ENCODE results near the gene ZNF521.
"Not testable (repeated sequence)": the region's sequence is repeated elsewhere in the genome, so short reads cannot be mapped to it uniquely, and the experiment has no call there.

ZNF521 gene

DNA sequence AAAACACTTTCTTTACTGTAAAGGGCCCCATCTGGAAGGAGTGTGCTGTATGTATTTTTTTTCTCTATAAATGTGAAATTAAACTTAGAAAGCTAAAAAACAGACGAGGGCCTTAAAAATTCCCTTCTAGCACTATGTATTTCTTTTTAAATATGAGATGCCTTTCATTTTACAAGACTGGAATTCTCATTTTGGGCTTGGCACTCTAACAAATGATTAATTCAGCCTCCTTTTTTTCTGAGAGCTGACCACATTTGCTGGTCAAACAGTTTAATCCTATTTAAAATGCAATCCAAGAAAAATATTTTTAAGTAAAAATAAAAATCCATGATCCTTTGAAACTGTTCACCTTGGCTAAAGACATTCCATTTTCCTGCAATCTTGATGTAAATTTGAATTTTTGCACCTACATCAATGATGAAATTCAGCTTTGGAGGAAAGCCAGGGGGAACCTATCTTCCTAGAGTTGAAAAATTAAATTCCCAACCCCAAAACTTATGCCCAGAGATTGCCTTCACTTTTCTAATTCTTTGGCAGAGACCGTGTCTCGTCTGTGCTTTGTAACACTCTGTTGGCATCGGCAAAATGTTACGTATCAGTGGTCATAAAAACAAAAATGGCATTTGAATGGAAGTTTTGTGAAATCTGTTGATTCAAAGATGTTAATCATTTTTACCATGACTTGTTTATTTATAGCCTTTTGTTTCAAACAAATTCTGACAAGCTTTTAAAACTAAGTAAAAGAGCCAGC is 284.5 kb downstream of the ZNF521 start:
- no peak for DNase-seq

DNA sequence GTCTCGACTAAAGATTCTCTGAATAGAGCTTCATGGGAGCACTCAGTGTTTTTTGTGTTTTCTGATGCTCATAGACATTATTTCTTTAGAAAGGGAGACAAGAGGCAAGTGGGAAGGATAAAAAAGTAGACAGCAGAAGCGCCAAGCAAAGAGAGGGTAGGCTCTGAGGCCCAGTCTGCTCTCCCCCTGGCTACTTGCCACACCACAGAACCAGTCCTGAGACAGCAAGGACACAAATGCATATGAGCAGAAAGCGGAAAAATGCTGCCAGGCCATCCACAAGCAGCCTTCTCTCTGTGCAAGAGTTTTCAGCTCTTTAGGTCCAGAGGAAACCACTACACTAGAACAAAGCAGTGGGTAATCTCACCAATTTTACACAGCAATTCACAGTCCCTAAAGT is 285.4 kb downstream of the ZNF521 start:
- DNase-seq, result no peak

DNA sequence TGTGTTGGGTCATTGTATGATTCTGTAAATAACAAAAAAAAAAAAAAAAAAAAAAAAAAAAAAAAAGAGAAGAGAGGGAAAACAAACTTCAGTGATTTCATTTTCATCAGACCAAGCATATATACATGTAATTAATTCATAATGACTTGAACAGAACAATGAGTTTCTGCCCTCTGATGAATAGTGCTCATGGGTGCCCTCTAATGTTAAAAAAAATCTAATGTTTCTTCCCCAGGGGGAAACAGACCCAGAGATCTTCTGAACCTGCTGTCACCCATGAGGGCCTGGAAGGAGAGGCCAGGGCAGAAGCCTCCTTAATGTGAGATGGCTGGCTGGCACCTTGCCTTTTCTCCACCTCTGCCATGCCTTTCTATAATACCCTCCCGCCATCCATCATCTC is 289.2 kb downstream of the ZNF521 start:
- no peak for DNase-seq

DNA sequence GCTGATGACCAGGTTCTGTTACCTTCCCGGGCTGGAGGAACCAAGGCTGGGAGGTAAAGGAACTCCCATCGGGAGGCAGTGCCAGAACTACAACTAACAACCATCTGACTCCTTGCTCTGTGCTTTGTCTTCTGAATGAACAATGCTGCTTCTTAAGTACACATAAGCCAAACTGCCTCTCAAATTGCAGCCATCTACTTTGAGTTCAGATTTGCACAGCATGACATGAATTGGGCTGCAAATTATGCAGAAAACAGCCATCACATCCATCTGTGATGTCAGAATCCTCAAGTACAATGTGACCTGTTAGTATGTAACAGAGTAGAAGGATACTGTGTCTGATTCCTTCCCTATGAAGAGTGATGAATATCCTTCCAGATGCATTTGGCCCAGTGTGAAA is 290.6 kb downstream of the ZNF521 start:
- DNase-seq, result no peak

DNA sequence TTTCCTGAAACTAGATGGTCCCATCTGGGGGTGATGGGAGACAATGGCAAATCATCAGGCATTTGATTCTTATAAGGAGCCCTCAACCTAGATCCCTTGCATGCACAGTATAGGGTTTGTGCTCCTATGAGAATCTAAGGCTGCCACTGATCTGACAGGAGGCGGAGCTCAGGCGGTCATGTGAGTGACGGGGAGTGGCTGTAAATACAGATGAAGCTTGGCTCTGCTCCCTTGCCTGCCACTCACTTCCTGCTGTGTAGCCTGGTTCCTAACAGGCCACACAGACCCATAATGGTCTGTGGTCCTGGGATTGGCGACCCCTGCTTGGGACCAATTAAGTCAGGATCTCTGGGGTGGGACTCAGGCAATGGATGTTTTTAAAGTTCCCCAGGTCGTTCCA is 293.4 kb downstream of the ZNF521 start:
- DNase-seq, result no peak

DNA sequence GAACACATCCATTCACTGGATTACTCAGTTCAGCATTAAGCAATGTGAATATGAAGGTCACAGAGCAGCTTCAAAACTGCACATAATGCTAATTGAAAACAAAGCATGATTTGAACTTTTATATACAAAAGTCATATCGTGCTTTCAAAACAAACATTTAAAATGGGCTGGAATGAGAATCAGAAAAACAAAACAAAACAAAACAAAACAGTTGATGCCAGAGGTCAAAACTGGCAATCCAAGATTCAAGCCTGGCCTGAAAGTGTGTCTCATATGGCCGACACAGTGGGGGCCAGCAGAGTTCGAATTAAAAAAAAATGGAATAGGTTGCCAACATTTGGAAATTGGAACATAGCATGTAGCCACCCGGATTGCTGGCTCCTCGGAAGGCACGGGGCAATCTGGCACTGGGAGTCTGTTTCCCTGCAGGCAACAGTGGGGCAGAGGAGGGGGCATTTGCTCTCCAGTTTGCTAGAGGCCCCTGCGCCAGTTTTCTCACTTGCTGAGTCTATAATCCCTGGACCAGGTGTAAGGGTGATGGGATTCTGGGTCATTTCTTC is 294.4 kb downstream of the ZNF521 start:
- no peak for DNase-seq

DNA sequence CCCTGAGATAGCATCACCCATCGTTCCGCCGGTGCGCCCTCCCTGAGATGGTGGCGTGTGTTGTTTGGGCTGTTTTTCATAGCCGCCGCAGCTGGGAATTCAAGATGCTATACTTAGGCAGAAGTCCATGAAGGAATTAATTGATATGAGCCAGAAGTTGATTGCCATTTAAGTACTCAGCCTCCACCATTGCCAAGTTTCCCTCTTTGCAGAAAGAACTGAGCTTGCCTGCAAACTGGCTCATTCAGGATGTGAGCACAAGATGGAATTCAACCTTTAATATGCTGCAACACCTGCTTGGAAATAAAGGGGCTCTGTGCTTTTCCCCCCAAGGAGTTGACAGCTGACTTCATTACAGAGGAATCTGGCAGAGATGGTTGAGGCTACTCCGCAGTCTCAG is 295.5 kb downstream of the ZNF521 start:
- DNase-seq, result no peak

DNA sequence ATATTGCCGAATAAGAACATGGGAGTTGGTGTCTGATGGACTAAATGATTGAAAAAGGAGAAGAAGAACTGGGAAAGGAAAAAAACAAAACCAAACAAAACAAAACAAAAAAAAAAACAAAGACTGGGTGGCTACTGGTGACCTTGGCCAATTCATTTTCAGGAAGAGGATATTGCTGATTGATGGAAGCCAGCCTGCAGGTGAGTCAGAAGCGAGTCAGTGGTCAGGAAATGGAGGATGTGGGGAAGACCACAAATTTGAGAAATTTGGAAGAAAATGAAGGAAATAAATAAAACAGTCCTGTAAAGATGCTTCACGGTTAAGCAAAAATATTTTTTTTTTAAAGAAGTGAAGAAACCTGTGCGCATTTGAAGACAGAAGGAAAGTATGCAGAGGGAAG is 296.9 kb downstream of the ZNF521 start:
- no peak for DNase-seq

DNA sequence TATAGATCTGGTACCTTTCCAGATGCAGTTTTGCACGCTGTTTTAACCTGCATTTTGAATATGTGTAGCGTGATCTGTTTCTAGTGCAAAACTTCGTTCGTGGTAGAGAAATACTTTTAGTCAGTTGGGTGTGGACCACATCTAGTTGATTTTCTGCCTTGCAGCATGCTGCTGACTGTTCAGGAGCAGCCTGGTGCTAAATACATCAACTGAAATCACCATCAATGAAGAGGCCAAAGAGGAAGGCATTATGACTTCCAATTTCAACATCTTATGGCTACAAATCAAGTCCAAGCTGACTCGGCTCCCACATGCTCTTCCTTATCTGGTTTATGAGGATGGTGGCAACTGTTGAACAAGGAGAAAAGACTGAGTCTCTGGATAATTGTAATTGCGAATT is 298.5 kb downstream of the ZNF521 start:
- no peak for DNase-seq

DNA sequence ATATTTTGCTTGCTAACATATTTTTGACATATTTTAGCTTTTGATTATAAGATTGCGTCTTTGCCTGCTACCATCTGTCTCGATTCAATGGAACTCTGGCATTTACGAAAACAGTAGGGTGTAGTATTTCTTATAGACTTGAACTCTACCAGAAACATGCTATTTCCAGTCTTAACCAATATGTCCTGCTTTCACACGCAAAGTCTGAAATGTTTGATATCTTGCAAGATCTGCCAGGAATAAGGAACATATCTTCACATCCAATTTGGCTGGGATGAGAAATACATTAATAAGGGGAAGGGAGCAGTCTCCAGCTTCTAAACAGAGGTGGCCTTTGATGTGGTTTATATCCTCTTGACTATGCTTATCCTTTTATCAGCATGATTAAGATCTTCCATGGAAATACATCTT is 299.4 kb downstream of the ZNF521 start:
- DNase-seq, result no peak

DNA sequence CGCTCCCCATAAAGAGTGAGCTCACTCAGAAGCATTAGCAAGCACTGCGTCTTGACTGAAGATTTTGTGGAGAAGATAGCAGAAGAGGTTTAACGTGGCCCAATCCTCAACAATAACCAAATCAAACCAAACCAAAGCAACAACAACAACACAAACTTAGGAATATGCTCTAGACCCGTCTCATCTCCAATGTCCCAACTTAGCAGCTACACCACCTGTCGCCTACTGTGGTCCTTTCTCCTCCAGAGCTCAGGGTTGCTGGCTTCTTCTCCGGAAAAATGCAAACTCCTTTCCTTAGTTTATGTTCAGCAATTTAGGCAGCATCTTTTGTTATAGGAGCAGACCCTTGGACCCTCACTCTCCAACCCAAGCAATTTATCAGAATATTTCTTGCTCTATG is 301.4 kb downstream of the ZNF521 start:
- no peak for DNase-seq

DNA sequence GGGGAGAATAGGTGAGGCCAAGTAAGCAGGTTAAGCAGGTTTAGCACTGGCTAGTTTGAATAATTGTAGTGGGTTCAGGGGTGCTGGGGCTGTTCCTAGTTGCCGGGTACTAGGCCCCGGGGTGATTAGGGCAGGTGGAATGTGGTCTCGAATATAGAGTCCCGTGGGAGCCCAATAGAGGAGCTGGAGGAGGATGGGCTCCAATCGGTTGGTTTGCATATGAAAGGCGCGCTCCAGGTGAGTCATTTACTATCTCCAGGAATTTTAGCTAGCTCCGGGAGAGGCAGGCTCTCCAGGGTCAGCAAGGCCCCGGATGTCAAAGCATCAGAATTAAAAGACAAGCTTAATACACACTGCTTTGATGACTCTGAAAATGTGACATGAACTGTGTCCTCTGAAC is 304.0 kb downstream of the ZNF521 start:
- no peak for DNase-seq

DNA sequence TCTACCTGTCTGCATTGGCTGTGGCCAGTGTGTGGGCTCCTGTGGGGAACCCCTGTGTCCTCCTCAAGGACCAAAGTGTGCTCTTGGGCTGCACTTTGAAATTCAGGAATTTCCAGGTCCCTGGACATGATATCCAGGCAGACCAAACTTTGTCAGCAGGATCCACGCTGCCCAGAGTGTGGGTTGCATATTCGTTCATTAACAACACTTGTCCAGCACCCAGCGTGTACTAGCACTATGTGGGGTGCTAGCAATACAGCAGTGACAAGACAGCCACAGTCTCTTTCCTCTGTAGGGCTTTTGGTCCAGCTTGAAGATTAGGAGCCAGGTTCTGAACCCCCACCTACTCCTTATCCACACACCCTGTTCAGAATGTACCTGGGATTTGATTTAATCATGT is 304.5 kb downstream of the ZNF521 start:
- DNase-seq, result no peak

DNA sequence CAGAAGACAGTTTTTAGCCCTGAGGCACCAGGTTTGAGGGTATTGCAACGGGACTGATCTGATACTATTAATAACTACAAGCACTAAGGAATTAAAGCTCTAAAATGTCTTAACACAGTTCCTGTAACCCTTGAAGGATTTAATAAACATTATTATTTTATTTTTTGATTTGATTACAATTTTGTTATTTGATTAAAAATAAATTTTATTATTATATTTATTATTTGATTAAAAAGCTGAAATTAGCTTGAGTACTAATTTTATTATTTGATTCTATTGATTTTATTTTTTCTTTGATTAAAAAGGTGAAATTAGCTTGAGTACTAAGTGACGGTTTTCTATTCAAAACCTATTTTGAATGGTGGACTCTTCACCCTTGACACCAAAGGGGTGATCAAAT is 307.3 kb downstream of the ZNF521 start:
- DNase-seq, result no peak

DNA sequence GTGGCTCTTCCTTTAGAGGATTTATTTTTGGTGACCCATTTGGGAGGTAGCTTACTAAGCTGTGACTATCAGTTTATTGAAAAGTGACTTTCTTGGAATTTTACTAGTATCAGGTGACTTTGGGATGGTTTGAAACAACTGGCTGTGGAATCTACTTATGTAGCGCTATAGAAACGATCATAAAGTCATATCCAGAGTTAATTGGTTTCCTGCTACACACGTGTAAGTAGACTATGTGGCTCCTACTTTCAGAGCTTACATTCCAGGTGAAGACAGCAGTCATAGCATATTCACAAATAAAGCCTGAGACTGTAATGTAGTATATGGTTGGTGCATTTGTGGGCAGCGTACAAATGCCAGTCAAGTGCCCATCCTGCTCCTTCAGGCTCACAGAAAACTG is 308.9 kb downstream of the ZNF521 start:
- no peak for DNase-seq

DNA sequence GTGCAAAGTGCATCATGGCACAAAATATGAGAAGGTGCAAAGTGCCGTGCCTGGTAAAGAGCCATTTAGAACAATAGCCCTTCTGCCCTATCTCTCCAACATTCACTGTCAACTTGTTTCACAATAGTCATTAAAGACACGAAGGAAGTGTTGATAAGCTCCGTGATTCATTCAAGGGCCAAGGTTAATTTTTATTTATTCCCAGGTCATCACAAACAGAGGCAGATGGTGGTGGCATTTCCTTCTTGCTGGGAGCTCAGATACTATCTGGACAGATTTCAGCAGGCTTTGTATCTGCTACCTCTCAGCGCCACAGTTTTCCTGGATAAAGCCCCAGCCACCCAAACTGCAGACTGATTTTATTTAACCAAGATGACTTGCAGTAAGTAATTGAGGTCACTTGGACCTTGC is 309.3 kb downstream of the ZNF521 start:
- DNase-seq, result no peak

DNA sequence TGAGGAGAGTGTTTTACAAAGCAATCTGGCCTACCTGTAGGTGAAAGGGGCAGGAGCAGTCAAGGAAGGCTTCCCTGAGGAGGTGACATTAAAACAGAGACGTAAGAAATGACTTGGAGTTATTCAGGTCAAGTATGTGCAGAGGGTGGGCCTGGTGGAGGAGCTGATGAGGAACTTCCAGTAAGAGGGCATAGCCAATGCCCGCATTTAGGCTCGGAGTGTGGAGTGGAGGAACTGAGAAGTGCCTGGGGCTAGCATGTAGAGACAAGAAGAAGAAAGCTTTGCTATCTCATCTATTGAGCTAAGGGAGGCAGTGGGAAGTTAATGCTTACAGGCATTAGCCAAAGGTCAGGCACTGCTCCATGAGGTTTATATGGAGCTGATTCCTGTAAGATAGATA is 312.2 kb downstream of the ZNF521 start:
- no peak for DNase-seq

DNA sequence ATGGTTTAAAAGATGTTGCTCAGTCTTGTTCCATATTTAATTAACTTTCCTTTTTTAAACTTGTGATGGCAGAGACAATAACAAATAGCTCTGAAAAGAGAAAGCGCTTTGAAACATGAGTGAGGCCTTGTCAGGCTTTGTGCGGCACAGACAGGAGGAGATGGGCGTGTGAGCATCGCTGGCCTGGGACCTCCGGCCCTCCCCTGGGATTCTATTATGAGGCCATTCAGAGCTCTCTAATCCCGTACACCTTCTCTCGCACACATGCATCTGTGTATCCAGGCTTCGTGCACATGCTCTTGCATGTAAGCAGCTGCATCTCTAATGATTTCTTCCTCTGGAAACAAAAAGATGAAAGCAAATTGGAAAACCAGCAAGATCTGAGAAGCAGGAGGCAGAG is 313.7 kb downstream of the ZNF521 start:
- no peak for DNase-seq

DNA sequence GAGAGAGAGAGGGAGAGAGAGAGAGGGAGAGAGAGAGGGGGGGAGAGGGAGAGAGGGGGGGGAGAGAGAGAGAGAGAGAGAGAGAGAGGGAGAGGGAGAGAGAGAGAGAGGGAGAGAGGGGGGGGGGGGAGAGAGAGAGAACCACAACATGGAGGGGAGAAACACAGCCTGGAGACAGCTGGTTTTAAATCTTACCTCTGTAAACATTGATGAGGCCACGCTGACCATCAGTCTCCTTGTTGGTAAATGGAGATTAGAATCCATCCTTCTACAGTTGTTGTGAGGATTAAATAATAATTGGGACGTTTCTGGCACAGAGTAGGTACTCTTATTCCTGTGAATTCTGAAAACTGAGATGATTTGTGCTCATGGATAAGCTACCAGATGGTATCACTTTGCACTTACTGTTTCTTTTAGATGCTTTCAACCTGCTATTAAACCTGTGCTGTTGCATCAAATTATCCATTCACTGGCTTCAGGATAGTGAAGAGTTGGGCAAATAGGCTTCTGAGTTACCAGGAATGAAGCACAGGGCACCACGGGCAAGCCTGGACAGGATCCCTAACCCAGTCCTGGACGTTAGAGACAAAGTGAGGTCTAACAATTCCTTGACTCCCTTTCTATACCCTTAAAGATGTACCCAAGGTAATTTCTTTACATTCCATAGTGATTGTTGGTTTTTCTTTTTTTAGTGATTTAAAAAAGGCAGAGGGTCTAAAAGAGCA is 318.1 kb downstream of the ZNF521 start:
- no peak for DNase-seq

DNA sequence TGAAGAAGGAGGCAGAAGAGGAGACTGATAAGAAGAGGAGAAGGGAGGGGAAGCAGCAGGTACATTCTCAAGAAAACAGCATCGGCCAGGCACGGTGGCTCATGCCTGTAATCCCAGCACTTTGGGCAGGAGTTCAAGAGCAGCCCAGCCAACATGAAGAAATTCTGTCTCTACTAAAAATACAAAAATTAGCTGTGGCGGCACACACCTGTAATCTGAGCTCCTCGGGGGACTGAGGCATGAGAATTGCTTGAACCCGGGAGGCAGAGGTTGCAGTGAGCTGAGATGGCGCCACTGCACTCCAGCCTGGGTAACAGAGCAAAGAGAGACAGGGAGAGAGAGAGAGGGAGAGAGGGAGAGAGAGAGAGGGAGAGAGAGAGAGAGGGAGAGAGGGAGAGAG is 318.8 kb downstream of the ZNF521 start:
- DNase-seq, result not testable (repeated sequence)

DNA sequence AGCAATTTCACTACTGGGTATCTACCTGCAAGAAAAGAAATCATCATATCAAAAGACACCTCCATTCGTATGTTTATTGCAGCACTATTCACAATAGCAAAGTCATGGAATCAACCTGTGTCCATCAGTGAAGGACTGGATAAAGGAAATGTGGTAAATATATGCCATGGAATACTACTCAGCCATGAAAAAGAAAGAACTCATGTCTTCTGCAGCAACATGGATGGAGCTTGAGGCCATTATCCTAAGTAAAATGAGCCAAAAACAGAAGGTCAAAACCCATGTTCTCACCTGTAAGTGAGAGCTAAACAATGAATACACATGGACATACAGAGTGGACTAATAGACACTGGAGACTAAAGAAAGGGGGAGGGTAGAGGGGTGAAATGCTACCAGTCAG is 322.2 kb downstream of the ZNF521 start:
- DNase-seq, result no peak

DNA sequence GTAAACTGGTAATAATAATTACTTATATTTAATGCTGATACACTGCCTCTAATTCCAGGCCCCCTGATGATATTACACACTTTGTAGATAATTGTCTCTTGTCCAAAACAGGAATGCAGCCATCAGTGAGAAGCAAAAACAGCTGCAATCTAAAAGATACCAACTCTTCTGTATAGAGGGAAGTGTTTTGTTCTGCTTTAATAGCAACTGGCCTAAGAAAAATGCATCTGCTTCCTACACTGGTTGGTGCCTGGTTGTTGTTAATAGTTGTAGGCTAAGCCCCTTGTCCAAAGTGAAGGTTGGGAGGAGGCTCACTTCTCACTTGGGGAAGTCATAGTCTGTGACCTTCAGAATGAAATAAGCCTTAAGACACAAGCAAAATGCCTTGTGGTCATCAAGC is 332.0 kb downstream of the ZNF521 start:
- no peak for DNase-seq

DNA sequence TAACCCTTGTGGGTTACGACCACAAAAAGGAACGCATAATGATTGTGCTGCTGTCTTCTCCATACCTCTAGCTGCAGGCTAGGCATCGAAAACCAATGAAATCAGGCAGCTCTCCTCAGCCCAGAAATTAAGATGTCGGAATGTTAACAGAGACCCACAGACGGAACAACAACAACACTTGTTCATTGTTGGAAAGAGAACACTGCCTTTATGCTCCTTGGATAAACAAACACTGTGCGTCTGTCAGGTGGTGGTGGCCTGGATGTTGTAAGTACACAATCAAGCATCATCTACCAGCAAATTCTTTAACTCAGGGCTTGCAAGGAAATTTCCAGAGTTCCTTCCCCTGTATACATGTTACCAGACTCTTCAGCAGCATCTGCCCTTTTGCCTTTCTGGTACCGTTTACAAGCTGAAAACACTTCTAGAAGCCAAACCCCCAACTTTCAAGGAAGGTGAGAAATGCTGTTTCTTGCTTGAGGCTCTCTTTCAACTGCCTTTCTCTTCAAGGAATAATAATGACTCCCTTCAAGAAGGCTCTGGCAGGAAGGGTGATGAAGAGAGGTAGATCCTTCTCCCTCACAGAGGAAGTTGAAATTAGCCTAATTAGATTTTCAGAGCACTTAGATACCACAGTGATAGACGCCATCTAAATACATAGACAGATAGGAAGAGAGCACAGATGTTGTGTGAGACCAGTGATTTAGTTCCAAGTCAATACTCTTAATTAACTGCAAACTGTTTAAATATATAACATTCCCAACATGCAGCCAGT is 332.7 kb downstream of the ZNF521 start:
- no peak for DNase-seq

DNA sequence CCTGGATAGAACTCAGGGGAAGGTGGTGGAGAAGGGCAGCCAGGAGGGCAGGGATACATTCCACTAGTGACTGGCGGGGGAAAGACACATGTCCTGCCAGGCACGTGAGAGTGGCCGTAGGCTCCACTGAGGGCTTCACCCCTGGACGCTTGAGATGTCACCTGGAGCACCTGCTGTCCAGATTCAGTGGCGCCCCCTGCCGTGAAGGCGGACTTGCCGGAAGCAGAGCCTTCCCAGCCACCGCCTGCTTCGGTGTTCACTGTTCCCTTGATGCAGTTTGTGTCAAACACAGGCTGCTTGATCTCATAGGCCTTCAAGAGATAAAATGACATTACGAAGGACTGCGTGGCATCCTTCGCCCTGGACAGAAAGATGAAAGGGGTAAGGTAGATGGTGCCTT is 335.3 kb downstream of the ZNF521 start:
- no peak for DNase-seq

All from activated CD4-positive, alpha-beta T cell treated with anti-CD3 and anti-CD28 coated beads, Interleukin-10, Interleukin-2, amounts not matched to agents 100 ng/mL and 50 ng/mL, durations not matched to agents 16 hours and 8 hours (primary cell).